WI38 (cell line): ENCODE measurements around the gene KDM4C.
A peak's percentile ranks its signal among the peaks of the same experiment; 100 is the strongest.
"Not testable (repeated sequence)": the region's sequence is repeated elsewhere in the genome, so short reads cannot be mapped to it uniquely, and the experiment has no call there.

ENCODE experiments used
- H3K4me3 ChIP-seq: 2 replicates; pipeline ENCODE4 v1.5.1; 2011; ENCODE audit warnings: low read depth, mild to moderate bottlenecking, control low read depth, low read length
- TF ChIP-seq, protein P1 (sequence below): IDR thresholded peaks from 2 replicates; pipeline ENCODE4 v1.5.1; 2012; ENCODE audit warnings: low read depth, mild to moderate bottlenecking, control low read depth, low read length

The KDM4C gene

DNA sequence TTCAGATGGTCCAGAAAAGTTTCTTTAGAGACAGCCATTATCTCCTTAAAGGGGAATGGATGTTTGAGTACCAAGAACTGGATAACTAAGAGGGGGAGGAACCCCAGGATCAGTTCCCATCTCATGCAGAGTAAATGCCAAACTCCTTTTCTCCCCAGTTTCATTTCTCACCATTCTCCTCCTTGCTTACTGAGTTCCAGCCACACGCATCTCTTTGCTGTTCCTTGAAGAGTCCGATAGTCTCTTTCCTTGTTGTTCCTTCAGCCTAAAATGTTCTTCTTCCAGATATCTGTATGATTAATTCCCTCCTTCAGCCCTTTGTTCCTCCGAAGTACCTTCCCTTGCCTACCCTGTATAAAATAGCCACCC is 30.0 kb downstream of the KDM4C start:
- TF ChIP-seq, protein P1, sequence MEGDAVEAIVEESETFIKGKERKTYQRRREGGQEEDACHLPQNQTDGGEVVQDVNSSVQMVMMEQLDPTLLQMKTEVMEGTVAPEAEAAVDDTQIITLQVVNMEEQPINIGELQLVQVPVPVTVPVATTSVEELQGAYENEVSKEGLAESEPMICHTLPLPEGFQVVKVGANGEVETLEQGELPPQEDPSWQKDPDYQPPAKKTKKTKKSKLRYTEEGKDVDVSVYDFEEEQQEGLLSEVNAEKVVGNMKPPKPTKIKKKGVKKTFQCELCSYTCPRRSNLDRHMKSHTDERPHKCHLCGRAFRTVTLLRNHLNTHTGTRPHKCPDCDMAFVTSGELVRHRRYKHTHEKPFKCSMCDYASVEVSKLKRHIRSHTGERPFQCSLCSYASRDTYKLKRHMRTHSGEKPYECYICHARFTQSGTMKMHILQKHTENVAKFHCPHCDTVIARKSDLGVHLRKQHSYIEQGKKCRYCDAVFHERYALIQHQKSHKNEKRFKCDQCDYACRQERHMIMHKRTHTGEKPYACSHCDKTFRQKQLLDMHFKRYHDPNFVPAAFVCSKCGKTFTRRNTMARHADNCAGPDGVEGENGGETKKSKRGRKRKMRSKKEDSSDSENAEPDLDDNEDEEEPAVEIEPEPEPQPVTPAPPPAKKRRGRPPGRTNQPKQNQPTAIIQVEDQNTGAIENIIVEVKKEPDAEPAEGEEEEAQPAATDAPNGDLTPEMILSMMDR, result no peak
- no peak overlapping the region for H3K4me3 ChIP-seq

DNA sequence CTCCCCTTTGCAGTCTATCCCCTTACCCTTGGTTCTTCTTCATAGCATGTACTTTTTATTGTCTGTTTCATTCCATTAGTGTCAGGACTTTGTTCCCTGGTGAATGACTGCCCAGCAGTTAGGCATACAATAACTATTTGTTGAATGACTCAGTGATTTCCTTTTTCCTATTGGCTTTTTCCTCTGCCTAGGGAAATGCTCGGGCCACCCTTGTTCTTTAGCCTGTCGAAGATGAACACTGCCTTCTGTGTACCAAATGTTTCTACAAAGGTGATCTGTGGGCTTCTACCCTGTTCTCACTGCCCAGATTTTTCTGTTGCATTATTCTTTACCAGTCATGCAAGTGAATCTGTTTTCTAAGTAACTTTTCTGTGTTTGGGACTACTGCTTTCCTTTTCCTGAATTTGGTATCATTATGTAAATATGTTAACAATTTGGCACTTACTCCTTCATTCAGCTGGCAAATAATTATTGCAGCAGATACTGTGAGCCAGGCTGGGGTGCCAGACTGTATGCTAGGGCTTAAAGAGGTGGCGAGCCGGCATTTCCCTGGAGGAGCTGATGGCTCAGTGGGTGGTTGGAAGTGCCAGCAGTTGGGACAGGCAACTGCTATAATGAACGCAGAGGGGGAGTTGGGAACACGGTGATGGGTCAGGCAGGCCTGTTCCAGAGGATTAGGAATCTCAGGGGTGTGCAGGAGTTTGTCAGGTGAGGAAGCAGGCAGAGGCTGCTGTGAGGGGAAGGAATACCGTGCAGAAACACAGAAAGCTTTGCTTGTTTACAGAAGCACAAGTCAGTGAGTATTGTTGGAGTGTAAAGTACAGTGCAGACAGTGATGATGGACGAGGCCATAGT is 30.6 kb downstream of the KDM4C start:
- peak overlapping the region; percentile 23; the same call in 1 of the 2 replicates for H3K4me3 ChIP-seq
- TF ChIP-seq, protein P1, result no peak

DNA sequence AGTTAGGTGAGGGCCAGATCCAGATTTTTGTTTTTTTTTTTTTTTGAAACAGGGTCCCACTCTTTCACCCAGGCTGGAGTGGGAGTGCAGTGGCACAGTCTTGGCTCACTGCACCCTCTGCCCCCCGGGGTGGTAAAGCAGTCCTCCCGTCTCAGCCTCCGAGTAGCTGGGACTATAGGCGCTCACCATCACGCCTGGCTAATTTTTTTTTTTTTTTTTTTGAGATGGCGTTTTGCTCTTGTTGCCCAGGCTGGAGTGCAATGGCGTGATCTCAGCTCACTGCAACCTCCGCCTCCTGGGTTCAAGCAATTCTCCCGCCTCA is 31.2 kb downstream of the KDM4C start:
- H3K4me3 ChIP-seq, result not testable (repeated sequence)

DNA sequence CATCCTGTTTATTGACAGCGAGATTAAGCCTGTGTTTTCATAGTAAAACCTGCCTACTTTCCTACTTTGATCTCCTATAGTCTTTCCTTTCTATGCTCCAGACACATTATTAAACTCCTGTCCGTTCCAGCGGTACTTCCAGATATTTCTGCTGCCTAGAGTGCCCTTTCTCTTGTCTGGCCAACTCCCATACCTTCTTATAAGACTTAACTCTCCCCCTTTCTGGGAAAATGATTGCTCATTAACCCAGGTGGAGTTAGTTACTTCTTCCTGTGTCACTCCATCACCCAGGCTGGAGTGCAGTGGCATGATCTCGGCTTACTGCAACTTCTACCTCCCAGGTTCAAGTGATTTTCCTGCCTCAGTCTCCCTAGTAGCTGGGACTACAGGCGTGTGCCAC is 33.1 kb downstream of the KDM4C start:
- TF ChIP-seq, protein P1, result no peak
- no peak overlapping the region for H3K4me3 ChIP-seq

- no peak overlapping the region for H3K4me3 ChIP-seq
- TF ChIP-seq, protein P1, result no peak
Measured at GRCh38 chr9:6793203-6793602, 35.4 kb downstream of the KDM4C start.

- H3K4me3 ChIP-seq, result no peak overlapping the region
- TF ChIP-seq, protein P1, result no peak
Measured at GRCh38 chr9:6794936-6795335, 37.2 kb downstream of the KDM4C start.

- H3K4me3 ChIP-seq, result no peak overlapping the region
- TF ChIP-seq, protein P1, result no peak
Measured at GRCh38 chr9:6802926-6803325, 45.2 kb downstream of the KDM4C start.

DNA sequence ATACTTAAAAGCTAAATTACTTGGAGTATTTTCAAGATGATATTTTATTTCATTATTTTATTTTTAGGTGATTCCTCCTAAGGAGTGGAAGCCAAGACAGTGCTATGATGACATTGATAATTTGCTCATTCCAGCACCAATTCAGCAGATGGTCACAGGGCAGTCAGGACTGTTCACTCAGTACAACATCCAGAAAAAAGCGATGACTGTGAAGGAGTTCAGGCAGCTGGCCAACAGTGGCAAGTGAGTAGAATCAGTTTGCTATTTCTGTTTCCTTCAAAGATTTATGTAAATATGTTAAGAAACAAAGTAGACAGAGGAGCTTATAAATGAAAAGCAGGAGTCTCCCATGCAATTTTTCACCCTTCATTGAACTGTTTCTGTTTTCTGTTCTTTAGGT is 47.8 kb downstream of the KDM4C start:
- TF ChIP-seq, protein P1, result no peak
- no peak overlapping the region for H3K4me3 ChIP-seq

DNA sequence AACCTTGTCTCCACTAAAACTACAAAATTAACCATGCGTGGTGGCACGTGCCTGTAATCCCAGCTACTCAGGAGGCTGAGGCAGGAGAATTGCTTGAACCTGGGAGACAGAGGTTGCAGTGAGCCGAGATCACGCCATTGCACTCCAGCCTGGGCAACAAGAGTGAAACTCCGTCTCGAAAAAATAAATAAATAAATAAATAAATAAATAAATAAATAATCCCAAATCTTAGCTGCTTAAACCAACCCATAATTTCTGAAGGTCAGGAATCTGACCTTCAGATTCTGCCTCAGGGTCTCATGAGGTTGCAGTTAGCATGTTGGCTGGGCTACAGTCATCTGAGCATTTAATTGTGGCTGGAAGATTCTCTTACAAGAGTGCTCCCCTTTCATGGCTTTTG is 48.5 kb downstream of the KDM4C start:
- not testable (repeated sequence) for H3K4me3 ChIP-seq

- not testable (repeated sequence) for H3K4me3 ChIP-seq
Measured at GRCh38 chr9:6807669-6808068, 49.9 kb downstream of the KDM4C start.
